ENCODE measurements around the gene KCNMA1.

KCNMA1 gene

GRCh38 chr10:77397103-77397502 lies 240.5 kb downstream of the KCNMA1 start:
- Histone ChIP-seq H4K20me1 (ENCODE audit: insufficient read depth) (no peaks in the 10 kb centered on the region), H3K27me3 (ENCODE audit: insufficient read depth, low read depth) (no peaks in the 10 kb centered on the region), H3K4me1 (ENCODE audit: low read depth, poor library complexity, severe bottlenecking) (no peaks in the 10 kb centered on the region), H3K9ac (no peak overlapping the region), H3K36me3 (ENCODE audit: insufficient read depth) (no peaks in the 10 kb centered on the region), H3K79me2 (ENCODE audit: insufficient read depth, low read depth) (no peaks in the 10 kb centered on the region), H3K27ac (no peak overlapping the region), H3K4me2 (no peak overlapping the region), H2AFZ (ENCODE audit: low read depth) (no peak overlapping the region), H3K4me3 (IDR thresholded peaks at IDR 0.05; ENCODE audit: insufficient read depth, low read depth, low read length) (no peak overlapping the region)
- TF ChIP-seq CTCF (conservative IDR thresholded peaks at IDR 0.05; ENCODE audit: low read depth, low read length): no peak

- Histone ChIP-seq H3K36me3 (ENCODE audit: insufficient read depth) (no peaks in the 10 kb centered on the region), H3K9ac (no peak overlapping the region), H3K4me3 (IDR thresholded peaks at IDR 0.05; ENCODE audit: insufficient read depth, low read depth, low read length) (no peak overlapping the region), H3K27me3 (ENCODE audit: insufficient read depth, low read depth) (no peaks in the 10 kb centered on the region), H3K4me2 (no peak overlapping the region), H3K79me2 (ENCODE audit: insufficient read depth, low read depth) (no peaks in the 10 kb centered on the region), H3K4me1 (ENCODE audit: low read depth, poor library complexity, severe bottlenecking) (no peaks in the 10 kb centered on the region), H2AFZ (ENCODE audit: low read depth) (no peak overlapping the region), H4K20me1 (ENCODE audit: insufficient read depth) (no peaks in the 10 kb centered on the region), H3K27ac (no peak overlapping the region)
- no peak for TF ChIP-seq CTCF (conservative IDR thresholded peaks at IDR 0.05; ENCODE audit: low read depth, low read length)
These were observed 241.3 kb downstream of the KCNMA1 start for GRCh38 chr10:77396290-77396689.

- Histone ChIP-seq H4K20me1 (ENCODE audit: insufficient read depth) (no peaks in the 10 kb centered on the region), H3K4me3 (IDR thresholded peaks at IDR 0.05; ENCODE audit: insufficient read depth, low read depth, low read length) (no peak overlapping the region), H3K36me3 (ENCODE audit: insufficient read depth) (no peaks in the 10 kb centered on the region), H3K4me1 (ENCODE audit: low read depth, poor library complexity, severe bottlenecking) (no peaks in the 10 kb centered on the region), H3K9ac (no peak overlapping the region), H2AFZ (ENCODE audit: low read depth) (no peak overlapping the region), H3K27ac (no peak overlapping the region), H3K27me3 (ENCODE audit: insufficient read depth, low read depth) (no peaks in the 10 kb centered on the region), H3K4me2 (no peak overlapping the region), H3K79me2 (ENCODE audit: insufficient read depth, low read depth) (no peaks in the 10 kb centered on the region)
- TF ChIP-seq CTCF (conservative IDR thresholded peaks at IDR 0.05; ENCODE audit: low read depth, low read length): no peak
These were observed 243.6 kb downstream of the KCNMA1 start for GRCh38 chr10:77393821-77394501.

- H2AFZ ChIP-seq (ENCODE audit: low read depth): no peak overlapping the region
- H3K27ac ChIP-seq: no peak overlapping the region
- H3K27me3 ChIP-seq (ENCODE audit: insufficient read depth, low read depth): no peaks in the 10 kb centered on the region
- H4K20me1 ChIP-seq (ENCODE audit: insufficient read depth): no peaks in the 10 kb centered on the region
- TF ChIP-seq CTCF (conservative IDR thresholded peaks at IDR 0.05; ENCODE audit: low read depth, low read length): no peak
- no peaks in the 10 kb centered on the region for H3K79me2 ChIP-seq (ENCODE audit: insufficient read depth, low read depth)
- no peak overlapping the region for H3K4me2 ChIP-seq
- no peaks in the 10 kb centered on the region for H3K36me3 ChIP-seq (ENCODE audit: insufficient read depth)
- H3K9ac ChIP-seq: no peak overlapping the region
- H3K4me3 ChIP-seq (IDR thresholded peaks at IDR 0.05; ENCODE audit: insufficient read depth, low read depth, low read length): no peak overlapping the region
- H3K4me1 ChIP-seq (ENCODE audit: low read depth, poor library complexity, severe bottlenecking): no peaks in the 10 kb centered on the region
These were observed 244.2 kb downstream of the KCNMA1 start for GRCh38 chr10:77393411-77393810.

Measured in KMS-11 (cell line).